Spinal cord (tissue), 10 donors: ENCODE data around the gene SPARCL1. TPM values are rescaled to one million over a fixed set of nuclear protein-coding genes. Genes with fewer than 3 reads are reported as not detected.

ENCODE experiments used
- DNase-seq, 6 donors: peaks; one replicate each; pipeline versions ENCODE4 v3.0.0 to v3.0.0-alpha.2; 2013 to 2015; ENCODE audit warnings: low spot score in 6 of 6, low read depth in 4 of 6
- H3K27ac ChIP-seq: one replicate; pipeline ENCODE4 v1.5.1; 2013; ENCODE audit warnings: low read depth, low read length, control low read depth
- H3K27me3 ChIP-seq: one replicate; pipeline ENCODE4 v1.6.1; 2013; ENCODE audit warnings: low read length; ENCODE audit not compliant: control insufficient read depth, insufficient read depth
- H3K36me3 ChIP-seq: one replicate; pipeline ENCODE4 v1.6.1; 2013; ENCODE audit warnings: low read length; ENCODE audit not compliant: control insufficient read depth, insufficient read depth
- H3K4me1 ChIP-seq: one replicate; pipeline ENCODE4 v1.6.1; 2013; ENCODE audit warnings: low read length; ENCODE audit not compliant: control insufficient read depth, insufficient read depth
- H3K4me3 ChIP-seq: one replicate; pipeline ENCODE4 v1.5.1; 2013; ENCODE audit warnings: low read depth, low read length, control low read depth
- H3K9me3 ChIP-seq: one replicate; pipeline ENCODE4 v1.6.1; 2013; ENCODE audit warnings: low read length; ENCODE audit not compliant: control insufficient read depth, insufficient read depth
- WGBS: methylation state at CpG from one replicate; pipeline ENCODE4 v1.1.5; 2013; ENCODE audit warnings: missing lambda C conversion rate; ENCODE audit not compliant: insufficient coverage; 5-methylcytosine and 5-hydroxymethylcytosine counted together
- polyA plus RNA-seq, 2 donors: library from polyadenylated mRNA; unstranded; fragments of 120-200 nt; gene quantifications; one replicate each; pipeline ENCODE4 v1.2.1, GENCODE V29; 2013; ENCODE audit not compliant: insufficient read length in 2 of 2
- total RNA-seq, 2 donors: library from RNA; depleted of rRNA in 1 of 2; stranded (reverse); fragments of 120-200 nt in 1 of 2; fragments of >200 nt in 1 of 2; gene quantifications; one replicate each; pipeline versions ENCODE4 v1.2.3 to v1.2.4, GENCODE V29; 2013 to 2014
- donor health status: healthy.

The SPARCL1 gene
- total and polyA plus RNA-seq, 4 donors: 1,228 to 2,377 (median 1,494) TPM

GRCh38 chr4:87542734-87543312 lies 13.6 kb upstream of the SPARCL1 start:
- H3K9me3 ChIP-seq: no peaks in the 10 kb centered on the region
- DNase-seq: no peak
- H3K4me3 ChIP-seq: no peak overlapping the region
- H3K4me1 ChIP-seq: no peaks in the 10 kb centered on the region
- no peak overlapping the region for H3K27ac ChIP-seq
- no peaks in the 10 kb centered on the region for H3K36me3 ChIP-seq
- no peaks in the 10 kb centered on the region for H3K27me3 ChIP-seq

GRCh38 chr4:87541956-87542709 lies 13.0 kb upstream of the SPARCL1 start:
- WGBS: 67% methylated on average over 1 of the region's 6 CpGs
- H3K9me3 ChIP-seq: no peaks in the 10 kb centered on the region
- H3K4me3 ChIP-seq: no peak overlapping the region
- no peaks in the 10 kb centered on the region for H3K36me3 ChIP-seq
- no peak overlapping the region for H3K27ac ChIP-seq
- DNase-seq: no peak
- no peaks in the 10 kb centered on the region for H3K4me1 ChIP-seq
- no peaks in the 10 kb centered on the region for H3K27me3 ChIP-seq

- no peaks in the 10 kb centered on the region for H3K4me1 ChIP-seq
- H3K4me3 ChIP-seq: no peak overlapping the region
- no peak overlapping the region for H3K27ac ChIP-seq
- DNase-seq: no peak
- H3K36me3 ChIP-seq: no peaks in the 10 kb centered on the region
- no peaks in the 10 kb centered on the region for H3K9me3 ChIP-seq
- no peaks in the 10 kb centered on the region for H3K27me3 ChIP-seq
- no CpG with 5 or more reads among the region's 4 CpGs for WGBS
These were observed 12.3 kb upstream of the SPARCL1 start for GRCh38 chr4:87541521-87541920.

- Histone ChIP-seq H3K9me3 (no peaks in the 10 kb centered on the region), H3K27ac (no peak overlapping the region), H3K4me3 (no peak overlapping the region), H3K4me1 (no peaks in the 10 kb centered on the region), H3K36me3 (no peaks in the 10 kb centered on the region), H3K27me3 (no peaks in the 10 kb centered on the region)
- DNase-seq: peak in 1 of 6 donors; percentile 40
- 57% methylated on average over 11 of the region's 15 CpGs for WGBS
These were observed 11.2 kb upstream of the SPARCL1 start for GRCh38 chr4:87540146-87541058.

- no peaks in the 10 kb centered on the region for H3K36me3 ChIP-seq
- no CpG with 5 or more reads among the region's 1 CpG for WGBS
- H3K4me1 ChIP-seq: no peaks in the 10 kb centered on the region
- no peak for DNase-seq
- H3K27ac ChIP-seq: no peak overlapping the region
- no peak overlapping the region for H3K4me3 ChIP-seq
- no peaks in the 10 kb centered on the region for H3K9me3 ChIP-seq
- no peaks in the 10 kb centered on the region for H3K27me3 ChIP-seq
These were observed 3.7 kb upstream of the SPARCL1 start for GRCh38 chr4:87532907-87533306.

GRCh38 chr4:87532109-87532508 lies 2.9 kb upstream of the SPARCL1 start:
- no CpG with 5 or more reads among the region's 1 CpG for WGBS
- Histone ChIP-seq H3K4me3 (no peak overlapping the region), H3K36me3 (no peaks in the 10 kb centered on the region), H3K9me3 (no peaks in the 10 kb centered on the region), H3K4me1 (no peaks in the 10 kb centered on the region), H3K27me3 (no peaks in the 10 kb centered on the region), H3K27ac (peak overlapping the region; percentile 35)
- no peak for DNase-seq

- no peak overlapping the region for H3K4me3 ChIP-seq
- peak overlapping the region; percentile 91 for H3K27ac ChIP-seq
- no peak for DNase-seq
- H3K27me3 ChIP-seq: no peaks in the 10 kb centered on the region
- H3K9me3 ChIP-seq: no peaks in the 10 kb centered on the region
- no peaks in the 10 kb centered on the region for H3K4me1 ChIP-seq
- whole genome bisulfite sequencing: no CpG with 5 or more reads among the region's 5 CpGs
- no peaks in the 10 kb centered on the region for H3K36me3 ChIP-seq
These were observed 2.4 kb upstream of the SPARCL1 start for GRCh38 chr4:87531621-87532020.

- Histone ChIP-seq H3K9me3 (no peaks in the 10 kb centered on the region), H3K27ac (peak overlapping the region; percentile 91), H3K4me3 (peak overlapping the region; percentile 9), H3K36me3 (no peaks in the 10 kb centered on the region), H3K4me1 (no peaks in the 10 kb centered on the region), H3K27me3 (no peaks in the 10 kb centered on the region)
- DNase-seq: peak in 2 of 6 donors; percentile 73 to 77
- WGBS: 4% methylated on average over 3 of the region's 4 CpGs
These were observed 1.7 kb upstream of the SPARCL1 start for GRCh38 chr4:87530868-87531267.

- no peaks in the 10 kb centered on the region for H3K9me3 ChIP-seq
- H3K4me3 ChIP-seq: no peak overlapping the region
- no peaks in the 10 kb centered on the region for H3K36me3 ChIP-seq
- no peak for DNase-seq
- no peaks in the 10 kb centered on the region for H3K27me3 ChIP-seq
- no CpG with 5 or more reads among the region's 1 CpG for WGBS
- peak overlapping the region; percentile 91 for H3K27ac ChIP-seq
- peaks cover 2% of the 10 kb centered on the region for H3K4me1 ChIP-seq
These were observed 1.1 kb upstream of the SPARCL1 start for GRCh38 chr4:87530229-87530628.
